IMR-90 (cell line): ENCODE results near the gene MYO1G.

Experiments
- BHLHE40 ChIP-seq: fragments of 150-350 bp; IDR thresholded peaks from 2 replicates; pipeline ENCODE4 v1.6.1; 2016; ENCODE audit warnings: mild to moderate bottlenecking, low read depth, low read length
- CEBPB ChIP-seq: IDR thresholded peaks from 2 replicates; pipeline ENCODE4 v1.6.1; 2012; ENCODE audit warnings: low read depth, low read length, improper control_type of control experiment
- CHD1 ChIP-seq: IDR thresholded peaks from 2 replicates; pipeline ENCODE4 v1.6.1; 2012; ENCODE audit warnings: low read depth, low read length, improper control_type of control experiment
- CTCF ChIP-seq: conservative IDR thresholded peaks from 2 replicates; pipeline ENCODE4 v1.5.1; 2012; ENCODE audit warnings: mild to moderate bottlenecking, low read depth, low read length, improper control_type of control experiment
- FOS ChIP-seq: fragments of 150-350 bp; IDR thresholded peaks from 2 replicates; pipeline ENCODE4 v1.6.1; 2016; ENCODE audit warnings: low read depth, low read length
- MAFK ChIP-seq: IDR thresholded peaks from 2 replicates; pipeline ENCODE4 v1.6.1; 2012; ENCODE audit warnings: low read depth, low read length, improper control_type of control experiment
- POLR2A ChIP-seq: IDR thresholded peaks from 2 replicates; pipeline ENCODE4 v1.6.1; 2012; ENCODE audit warnings: mild to moderate bottlenecking, low read depth, low read length
- RAD21 ChIP-seq: IDR thresholded peaks from 2 replicates; pipeline ENCODE4 v1.6.1; 2012; ENCODE audit warnings: low read length, improper control_type of control experiment
- RCOR1 ChIP-seq: IDR thresholded peaks from 2 replicates; pipeline ENCODE4 v1.6.1; 2012; ENCODE audit warnings: mild to moderate bottlenecking, low read length, improper control_type of control experiment; ENCODE audit not compliant: insufficient replicate concordance
- RFX5 ChIP-seq: IDR thresholded peaks from 2 replicates; pipeline ENCODE4 v1.8.0; 2012; ENCODE audit warnings: low read depth, mild to moderate bottlenecking, low read length, moderate library complexity
- SMC3 ChIP-seq: fragments of 150-350 bp; IDR thresholded peaks from 2 replicates; pipeline ENCODE4 v1.6.1; 2016; ENCODE audit warnings: low read depth, mild to moderate bottlenecking, antibody characterized with exemption, low read length, moderate library complexity
- USF2 ChIP-seq: fragments of 150-350 bp; IDR thresholded peaks from 2 replicates; pipeline ENCODE4 v1.6.1; 2017; ENCODE audit warnings: mild to moderate bottlenecking, antibody characterized with exemption, low read length, low read depth
- TF ChIP-seq, protein P1 (sequence below): fragments of 150-350 bp; IDR thresholded peaks from 2 replicates; pipeline ENCODE4 v1.6.1; 2016; ENCODE audit warnings: low read depth, mild to moderate bottlenecking, low read length, moderate library complexity, borderline replicate concordance

- TF ChIP-seq CTCF (no peak), CHD1 (no peak), POLR2A (no peak), USF2 (no peak), FOS (no peak), RAD21 (no peak), SMC3 (no peak), BHLHE40 (no peak), RCOR1 (no peak), MAFK (no peak), CEBPB (no peak), RFX5 (no peak)
- TF ChIP-seq, protein P1, sequence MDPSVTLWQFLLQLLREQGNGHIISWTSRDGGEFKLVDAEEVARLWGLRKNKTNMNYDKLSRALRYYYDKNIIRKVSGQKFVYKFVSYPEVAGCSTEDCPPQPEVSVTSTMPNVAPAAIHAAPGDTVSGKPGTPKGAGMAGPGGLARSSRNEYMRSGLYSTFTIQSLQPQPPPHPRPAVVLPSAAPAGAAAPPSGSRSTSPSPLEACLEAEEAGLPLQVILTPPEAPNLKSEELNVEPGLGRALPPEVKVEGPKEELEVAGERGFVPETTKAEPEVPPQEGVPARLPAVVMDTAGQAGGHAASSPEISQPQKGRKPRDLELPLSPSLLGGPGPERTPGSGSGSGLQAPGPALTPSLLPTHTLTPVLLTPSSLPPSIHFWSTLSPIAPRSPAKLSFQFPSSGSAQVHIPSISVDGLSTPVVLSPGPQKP, result no peak
These were observed 23.1 kb downstream of the MYO1G start for GRCh38 chr7:44955733-44956132.
